Measurements from ENCODE around the gene ENG. TPM values are rescaled to one million over a fixed set of nuclear protein-coding genes. Genes with fewer than 3 reads are reported as not detected.

ENG gene
- polyA plus RNA-seq, 1 experiment = 17.2 TPM

DNA sequence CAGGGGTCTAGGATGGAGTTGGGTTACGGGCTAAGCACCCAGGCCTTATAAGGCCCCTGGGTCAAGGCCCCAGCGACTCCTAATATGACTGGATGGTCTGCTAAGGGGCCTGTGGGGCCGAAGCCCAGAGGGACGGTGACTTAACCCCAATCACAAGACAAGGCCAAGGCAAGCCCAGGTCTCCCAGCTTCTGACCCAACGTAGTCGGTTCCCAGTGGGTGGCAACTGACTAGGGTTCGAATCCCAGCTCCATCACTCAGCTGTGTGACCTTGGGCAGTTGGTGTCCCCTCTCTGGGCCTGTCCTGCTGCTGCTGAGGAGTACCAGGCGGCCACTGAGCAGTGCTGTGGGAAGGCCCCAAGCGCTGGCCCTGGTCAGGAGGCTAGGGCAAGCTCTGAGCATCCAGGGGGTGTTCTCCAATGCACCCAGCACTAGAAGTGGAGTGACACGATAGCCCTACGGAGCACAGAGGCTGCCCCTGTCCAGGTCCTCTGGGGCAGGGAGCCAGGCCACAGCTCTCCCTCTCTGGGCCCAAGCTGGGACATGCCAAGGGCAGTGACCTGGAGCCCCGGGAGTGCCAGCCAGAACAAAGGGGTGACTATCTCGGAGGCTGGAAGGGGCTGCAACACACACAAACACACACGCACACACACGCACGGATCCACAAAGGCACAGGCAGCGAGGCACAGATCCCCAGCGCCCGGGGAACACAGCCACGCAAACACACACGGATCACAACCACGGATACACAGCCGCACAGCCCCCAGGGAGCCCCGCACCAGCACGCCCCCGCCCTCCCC is 22.5 kb upstream of the ENG start:
- Histone ChIP-seq H3K9me3 (ENCODE audit: control insufficient read depth, insufficient read depth, low read length) (no peaks in the 10 kb centered on the region; the same call in 1 of the 2 replicates), H3K27me3 (ENCODE audit: control insufficient read depth, insufficient read depth, low read length) (no peaks in the 10 kb centered on the region), H3K4me3 (ENCODE audit: low read depth, low read length) (peak overlapping the region; percentile 70), H3K27ac (ENCODE audit: low read depth, low read length) (peak overlapping the region; percentile 11)
- CTCF ChIA-PET = interaction anchor here (1.0 to 1.1 kb wide), 2 partner anchors 44 to 142 kb away, joined by 3 to 4 read pairs; partner anchors contain the start of gene TOR2A
- TF ChIP-seq, protein P1, sequence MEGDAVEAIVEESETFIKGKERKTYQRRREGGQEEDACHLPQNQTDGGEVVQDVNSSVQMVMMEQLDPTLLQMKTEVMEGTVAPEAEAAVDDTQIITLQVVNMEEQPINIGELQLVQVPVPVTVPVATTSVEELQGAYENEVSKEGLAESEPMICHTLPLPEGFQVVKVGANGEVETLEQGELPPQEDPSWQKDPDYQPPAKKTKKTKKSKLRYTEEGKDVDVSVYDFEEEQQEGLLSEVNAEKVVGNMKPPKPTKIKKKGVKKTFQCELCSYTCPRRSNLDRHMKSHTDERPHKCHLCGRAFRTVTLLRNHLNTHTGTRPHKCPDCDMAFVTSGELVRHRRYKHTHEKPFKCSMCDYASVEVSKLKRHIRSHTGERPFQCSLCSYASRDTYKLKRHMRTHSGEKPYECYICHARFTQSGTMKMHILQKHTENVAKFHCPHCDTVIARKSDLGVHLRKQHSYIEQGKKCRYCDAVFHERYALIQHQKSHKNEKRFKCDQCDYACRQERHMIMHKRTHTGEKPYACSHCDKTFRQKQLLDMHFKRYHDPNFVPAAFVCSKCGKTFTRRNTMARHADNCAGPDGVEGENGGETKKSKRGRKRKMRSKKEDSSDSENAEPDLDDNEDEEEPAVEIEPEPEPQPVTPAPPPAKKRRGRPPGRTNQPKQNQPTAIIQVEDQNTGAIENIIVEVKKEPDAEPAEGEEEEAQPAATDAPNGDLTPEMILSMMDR (IDR thresholded peaks at IDR 0.05; ENCODE audit: low read depth, low read length) = no peak
- POLR2A ChIA-PET = interaction anchor here (0.5 to 1.3 kb wide), 4 partner anchors 21 to 153 kb away, joined by 3 to 4 read pairs (median 4); no protein-coding TSS in a partner anchor
- no peak for DNase-seq (ENCODE audit: low read depth, low spot score)

DNA sequence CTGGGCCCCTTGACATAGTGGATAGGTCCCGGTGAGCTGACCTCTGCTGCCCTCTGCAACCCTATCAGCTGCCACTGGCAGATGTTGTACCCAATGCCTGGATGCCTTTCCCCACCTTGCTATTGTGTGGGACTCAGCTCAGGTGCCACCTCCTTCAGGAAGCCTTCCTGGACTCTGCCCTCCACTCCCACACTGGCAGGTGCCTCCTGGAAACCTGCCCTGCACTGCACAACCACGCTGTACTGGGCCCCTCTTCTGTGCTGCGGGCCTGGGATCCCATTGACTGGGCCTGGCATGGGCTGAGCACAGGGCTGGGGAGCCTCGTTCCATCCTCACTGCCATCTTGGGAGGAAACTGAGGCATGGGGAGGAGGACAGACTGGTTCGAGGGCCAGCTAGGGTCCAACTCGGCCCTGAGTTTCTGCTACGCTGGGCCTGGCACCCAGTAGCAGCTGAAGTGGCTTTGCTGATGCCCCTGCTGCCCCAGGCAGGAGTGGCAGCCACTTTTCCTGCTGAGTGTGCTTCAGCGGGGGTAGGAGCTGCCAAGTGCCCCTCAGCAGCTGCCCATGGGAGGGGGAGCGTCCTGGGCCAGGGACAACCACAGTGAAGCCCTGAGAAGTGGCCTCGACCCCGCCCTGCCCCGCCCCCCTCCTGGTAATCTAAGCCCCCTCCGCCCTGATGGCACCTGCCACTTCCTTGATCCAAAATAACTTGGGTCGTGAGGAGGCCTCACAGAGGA is 21.7 kb upstream of the ENG start:
- Histone ChIP-seq H3K9me3 (ENCODE audit: control insufficient read depth, insufficient read depth, low read length) (no peaks in the 10 kb centered on the region; the same call in 1 of the 2 replicates), H3K27me3 (ENCODE audit: control insufficient read depth, insufficient read depth, low read length) (no peaks in the 10 kb centered on the region), H3K27ac (ENCODE audit: low read depth, low read length) (no peak overlapping the region), H3K4me3 (ENCODE audit: low read depth, low read length) (peak overlapping the region; percentile 20; the same call in 1 of the 2 replicates)
- ChIA-PET CTCF (interaction anchor here (1.0 to 1.2 kb wide), 3 partner anchors 45 to 141 kb away, joined by 3 to 4 read pairs (median 4); partner anchors contain the start of gene TOR2A), POLR2A (interaction anchor here (0.5 to 1.3 kb wide), 4 partner anchors 21 to 152 kb away, joined by 3 to 4 read pairs (median 4); no protein-coding TSS in a partner anchor)
- TF ChIP-seq, protein P1 (IDR thresholded peaks at IDR 0.05; ENCODE audit: low read depth, low read length) = no peak
- no peak for DNase-seq (ENCODE audit: low read depth, low spot score)

DNA sequence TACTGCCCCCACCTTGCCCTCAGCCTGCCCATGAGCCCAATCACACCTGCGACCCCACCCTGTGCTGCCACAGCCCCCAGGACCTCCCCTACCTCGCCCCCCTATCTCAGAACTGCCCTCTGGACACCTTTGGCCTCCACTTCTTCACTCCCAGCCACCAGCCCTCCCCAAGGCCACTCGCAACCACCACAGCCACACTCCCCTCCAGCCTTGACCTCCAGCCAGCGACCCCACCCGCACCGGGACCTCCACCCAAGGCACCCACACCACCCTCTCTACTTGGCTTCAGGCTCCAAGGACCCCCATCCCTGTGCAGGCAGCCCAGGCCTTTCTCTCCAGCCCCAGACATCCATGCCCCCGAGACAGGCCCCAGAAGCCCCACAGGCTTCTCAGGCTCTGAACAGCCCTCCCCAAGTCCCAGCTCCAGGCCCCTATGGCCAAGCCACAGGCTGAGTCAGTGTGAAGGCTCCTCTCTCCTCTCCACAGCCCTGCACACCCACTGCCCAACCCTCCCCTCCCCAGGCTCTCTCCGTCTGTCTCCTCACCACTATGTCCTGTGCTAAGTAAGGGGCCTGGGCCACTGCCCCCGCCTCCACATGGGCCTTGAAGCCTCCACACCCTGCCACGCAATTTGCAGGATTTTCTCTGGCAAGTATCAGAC is 21.0 kb upstream of the ENG start:
- no peak overlapping the region for H3K27ac ChIP-seq (ENCODE audit: low read depth, low read length)
- CTCF ChIA-PET = interaction anchor here (0.6 to 1.2 kb wide), 2 partner anchors 116 to 140 kb away, joined by 4 read pairs; partner anchors contain the start of gene TOR2A
- peak overlapping the region; percentile 20; the same call in 1 of the 2 replicates for H3K4me3 ChIP-seq (ENCODE audit: low read depth, low read length)

DNA sequence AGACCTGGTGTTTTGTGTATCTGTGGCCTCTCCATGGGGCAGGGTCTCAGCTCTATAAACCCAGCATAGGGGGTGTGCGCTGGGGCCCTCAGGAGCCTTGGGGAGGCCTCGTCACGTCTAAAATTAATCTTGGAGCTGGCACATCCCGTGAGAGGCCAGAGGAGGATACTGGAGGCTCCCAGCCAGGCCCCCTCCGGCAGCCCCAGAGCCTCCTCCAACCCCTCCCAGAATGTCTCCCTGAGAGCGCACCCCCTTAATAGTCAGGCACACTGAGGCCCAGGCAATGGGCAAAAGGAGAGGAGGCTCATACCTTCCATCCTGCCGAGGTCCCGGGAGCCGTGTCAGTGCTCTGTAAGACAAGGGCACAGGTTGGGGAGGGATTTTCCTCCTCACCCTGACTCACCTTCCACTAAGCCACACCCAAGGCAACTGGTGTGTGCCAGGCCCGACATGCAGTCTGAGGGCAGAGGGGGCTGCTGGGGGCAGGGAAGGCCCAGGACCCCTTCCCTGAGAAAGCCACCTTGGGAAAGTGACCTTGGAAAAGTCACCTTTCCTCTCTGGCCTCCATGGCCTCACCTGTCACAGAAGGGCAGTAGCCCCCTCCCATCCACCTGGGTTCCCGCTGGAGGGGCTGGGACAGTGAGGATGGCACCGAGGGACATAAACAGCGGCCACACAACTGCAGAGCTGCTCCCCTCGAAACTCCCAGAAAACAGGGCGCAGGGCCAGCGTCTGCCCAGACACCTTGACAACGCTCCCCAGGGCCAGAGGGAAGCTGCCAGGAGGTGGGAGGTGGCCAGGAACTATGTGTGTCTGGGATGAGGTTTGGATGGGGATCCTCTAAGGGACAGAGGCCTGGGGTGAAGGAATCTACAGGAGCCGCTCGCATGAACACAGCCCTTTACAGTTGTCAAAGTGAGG is 20.1 kb upstream of the ENG start:
- H3K4me3 ChIP-seq (ENCODE audit: low read depth, low read length) = no peak overlapping the region
- POLR2A ChIA-PET = interaction anchor here (0.6 to 2.5 kb wide), 4 partner anchors 11 to 114 kb away, joined by 3 to 5 read pairs (median 4); no protein-coding TSS in a partner anchor
- no peaks in the 10 kb centered on the region; the same call in 1 of the 2 replicates for H3K9me3 ChIP-seq (ENCODE audit: control insufficient read depth, insufficient read depth, low read length)
- no peak overlapping the region for H3K27ac ChIP-seq (ENCODE audit: low read depth, low read length)
- CTCF ChIA-PET = interaction anchor here (0.6 to 1.2 kb wide), 5 partner anchors 47 to 140 kb away, joined by 3 to 5 read pairs (median 4); partner anchors contain the start of genes CDK9 and TOR2A
- TF ChIP-seq, protein P1 (IDR thresholded peaks at IDR 0.05; ENCODE audit: low read depth, low read length) = no peak
- no peaks in the 10 kb centered on the region for H3K27me3 ChIP-seq (ENCODE audit: control insufficient read depth, insufficient read depth, low read length)
- DNase-seq (ENCODE audit: low read depth, low spot score) = no peak

More for the DNA sequence above, 21.0 kb upstream of the ENG start:
- H3K27me3 ChIP-seq (ENCODE audit: control insufficient read depth, insufficient read depth, low read length) = no peaks in the 10 kb centered on the region
- TF ChIP-seq, protein P1 (IDR thresholded peaks at IDR 0.05; ENCODE audit: low read depth, low read length) = no peak
- no peak for DNase-seq (ENCODE audit: low read depth, low spot score)
- POLR2A ChIA-PET = no interaction called here
- no peaks in the 10 kb centered on the region; the same call in 1 of the 2 replicates for H3K9me3 ChIP-seq (ENCODE audit: control insufficient read depth, insufficient read depth, low read length)
